Activated T-helper 1 cell treated with anti-CD3 and anti-CD28 coated beads, Interleukin-12 subunit alpha, Interleukin-12 subunit beta, Interleukin-2, Interleukin-4 antibody, amounts not matched to agents 30 ng/mL and 10 ng/mL and 1 ng/mL, durations not matched to agents 14 hours and 24 hours and 36 hours (primary cell): Measurements from ENCODE around the gene IFT52. TPM values are rescaled to one million over a fixed set of nuclear protein-coding genes. Genes with fewer than 3 reads are reported as not detected.

Experiments
- DNase-seq: peaks from one replicate; pipeline ENCODE4 v3.0.0; 2021; ENCODE audit warnings: low spot score
- H3K27ac Mint-ChIP-seq: one replicate; pipeline ENCODE4 v1.8.0; 2021; ENCODE audit warnings: mild to moderate bottlenecking, mixed read lengths
- H3K27me3 Mint-ChIP-seq: one replicate; pipeline ENCODE4 v1.8.0; 2022; ENCODE audit warnings: mild to moderate bottlenecking, moderate library complexity, mixed read lengths; ENCODE audit not compliant: insufficient read depth
- H3K36me3 Mint-ChIP-seq: one replicate; pipeline ENCODE4 v1.8.0; 2021; ENCODE audit warnings: low read depth, mixed read lengths
- H3K4me1 Mint-ChIP-seq: one replicate; pipeline ENCODE4 v1.8.0; 2021; ENCODE audit warnings: low read depth, mixed read lengths
- H3K4me3 Mint-ChIP-seq: one replicate; pipeline ENCODE4 v1.8.0; 2021; ENCODE audit warnings: mild to moderate bottlenecking, moderate library complexity, mixed read lengths
- H3K9me3 Mint-ChIP-seq: one replicate; pipeline ENCODE4 v1.8.0; 2021; ENCODE audit warnings: mixed read lengths
- intact Hi-C: fragments of 100-400 bp; cut with micrococcal nuclease; formaldehyde crosslinking; loops from one replicate; pipeline ENCODE4 v1.15.1; 2024
- total RNA-seq: library from RNA; stranded (reverse); gene quantifications from 2 replicates; pipeline ENCODE4 v1.2.3, GENCODE V29; 2022

The IFT52 gene
- total RNA-seq, 1 donor from 2014 or later, result 18.7 TPM

- no peak overlapping the region for H3K4me3 Mint-ChIP-seq
- H3K9me3 Mint-ChIP-seq, result no peaks in the 10 kb centered on the region
- intact Hi-C loops, result no loop called here
- H3K36me3 Mint-ChIP-seq, result peaks cover 23% of the 10 kb centered on the region
- H3K4me1 Mint-ChIP-seq, result peaks cover 11% of the 10 kb centered on the region
- DNase-seq, result no peak
- H3K27ac Mint-ChIP-seq, result peak overlapping the region; percentile 14
- no peaks in the 10 kb centered on the region for H3K27me3 Mint-ChIP-seq
Measured at GRCh38 chr20:43690943-43691598, 100.3 kb downstream of the IFT52 start.

GRCh38 chr20:43691928-43692524, 101.3 kb downstream of the IFT52 start:
- Mint-ChIP-seq H3K4me1 (peaks cover 11% of the 10 kb centered on the region), H3K27me3 (no peaks in the 10 kb centered on the region), H3K4me3 (no peak overlapping the region), H3K9me3 (no peaks in the 10 kb centered on the region), H3K27ac (no peak overlapping the region), H3K36me3 (peaks cover 22% of the 10 kb centered on the region)
- intact Hi-C loops, result loop anchor here (1.0 kb wide), 3 partner anchors 102 to 243 kb away; partner anchors contain the start of gene IFT52
- peak; percentile 29 for DNase-seq

- Mint-ChIP-seq H3K36me3 (peaks cover 21% of the 10 kb centered on the region), H3K4me3 (no peak overlapping the region), H3K9me3 (no peaks in the 10 kb centered on the region), H3K4me1 (peaks cover 7% of the 10 kb centered on the region), H3K27me3 (no peaks in the 10 kb centered on the region), H3K27ac (no peak overlapping the region)
- no peak for DNase-seq
- intact Hi-C loops, result no loop called here
Measured at GRCh38 chr20:43694763-43695162, 104.0 kb downstream of the IFT52 start.

GRCh38 chr20:43695571-43695970, 104.8 kb downstream of the IFT52 start:
- H3K27ac Mint-ChIP-seq, result no peak overlapping the region
- no peak overlapping the region for H3K4me3 Mint-ChIP-seq
- H3K4me1 Mint-ChIP-seq, result peaks cover 12% of the 10 kb centered on the region
- intact Hi-C loops, result no loop called here
- no peak for DNase-seq
- H3K27me3 Mint-ChIP-seq, result no peaks in the 10 kb centered on the region
- no peaks in the 10 kb centered on the region for H3K9me3 Mint-ChIP-seq
- H3K36me3 Mint-ChIP-seq, result peaks cover 28% of the 10 kb centered on the region

Other genes starting within 250 kb of the IFT52 start
- gene SRSF6, start 133.0 kb upstream of the IFT52 start, total RNA-seq, result 207 and 219 TPM in 2 replicates
- gene L3MBTL1, start 83.2 kb upstream of the IFT52 start, total RNA-seq, result 8.7 and 8.9 TPM in 2 replicates
- 0.17 TPM in 1 of 2 replicates, not detected in the other for gene SGK2, start 31.9 kb upstream of the IFT52 start, total RNA-seq
- gene MYBL2, start 76.2 kb downstream of the IFT52 start, total RNA-seq, result 95.1 and 95.5 TPM in 2 replicates
- 0.39 TPM in 1 of 2 replicates, not detected in the other for gene GTSF1L, start 136.1 kb downstream of the IFT52 start, total RNA-seq